DOHH2 (cell line): ENCODE data around the gene DBNDD1.

ENCODE experiments used
- H3F3A ChIP-seq: fragments of 200-600 bp; sonication (generic), shearing (Covaris generic); 2 replicates; pipeline ENCODE4 v1.6.0; 2016; ENCODE audit warnings: antibody characterized with exemption, mild to moderate bottlenecking; ENCODE audit not compliant: control insufficient read depth, insufficient read depth
- H3K27ac ChIP-seq: fragments of 200-600 bp; sonication (generic); 2 replicates; pipeline ENCODE4 v1.5.1; 2014; ENCODE audit warnings: low read depth, mild to moderate bottlenecking, low read length, moderate library complexity
- H3K27me3 ChIP-seq: fragments of 200-600 bp; sonication (generic); 2 replicates; pipeline ENCODE4 v1.6.1; 2014; ENCODE audit warnings: mild to moderate bottlenecking, low read length, mixed read lengths; ENCODE audit not compliant: control insufficient read depth
- H3K36me3 ChIP-seq: fragments of 200-600 bp; sonication (generic); 2 replicates; pipeline ENCODE4 v1.6.1; 2014; ENCODE audit warnings: mild to moderate bottlenecking, low read length, moderate library complexity, mixed read lengths; ENCODE audit not compliant: control insufficient read depth
- H3K4me1 ChIP-seq: fragments of 200-600 bp; sonication (generic); 2 replicates; pipeline ENCODE4 v1.6.1; 2014; ENCODE audit warnings: mild to moderate bottlenecking, low read length, mixed read lengths; ENCODE audit not compliant: control insufficient read depth
- H3K4me2 ChIP-seq: fragments of 200-600 bp; sonication (generic); 2 replicates; pipeline ENCODE4 v1.6.0; 2014; ENCODE audit warnings: mild to moderate bottlenecking, low read length, moderate library complexity
- H3K4me3 ChIP-seq: fragments of 200-600 bp; sonication (generic); 2 replicates; pipeline ENCODE4 v1.5.1; 2014; ENCODE audit warnings: mild to moderate bottlenecking, low read length, mixed read lengths
- H3K79me2 ChIP-seq: fragments of 200-600 bp; sonication (generic); 2 replicates; pipeline ENCODE4 v1.6.1; 2014; ENCODE audit warnings: mild to moderate bottlenecking, low read length, mixed read lengths; ENCODE audit not compliant: control insufficient read depth
- H3K9me2 ChIP-seq: fragments of 200-600 bp; sonication (generic); replicated peaks from 2 replicates; pipeline ENCODE4 v1.6.1; 2014; ENCODE audit warnings: mild to moderate bottlenecking, low read length, mixed read lengths; ENCODE audit not compliant: control insufficient read depth
- H3K9me3 ChIP-seq: fragments of 200-600 bp; sonication (generic); 2 replicates; pipeline ENCODE4 v1.6.1; 2014; ENCODE audit warnings: antibody characterized with exemption, low read length, mixed read lengths; ENCODE audit not compliant: control insufficient read depth, insufficient read depth
- H4K20me1 ChIP-seq: fragments of 200-600 bp; sonication (generic); 2 replicates; pipeline ENCODE4 v1.6.0; 2014; ENCODE audit warnings: low read depth, mild to moderate bottlenecking, antibody characterized with exemption, low read length, moderate library complexity; ENCODE audit not compliant: control insufficient read depth, insufficient read depth
- EZH2phosphoT487 ChIP-seq: fragments of 200-600 bp; sonication (generic); IDR thresholded peaks from 2 replicates; pipeline ENCODE4 v1.6.1; 2017; ENCODE audit warnings: borderline replicate concordance, mild to moderate bottlenecking, antibody characterized with exemption, low read length, moderate library complexity, mixed read lengths
- TF ChIP-seq, protein P1 (sequence below): fragments of 200-600 bp; sonication (generic); IDR thresholded peaks from one replicate; pipeline ENCODE4 v1.5.1; 2014; ENCODE audit warnings: antibody characterized with exemption, mild to moderate bottlenecking, low read depth, low read length; ENCODE audit not compliant: poor library complexity, severe bottlenecking

Gene DBNDD1

DNA sequence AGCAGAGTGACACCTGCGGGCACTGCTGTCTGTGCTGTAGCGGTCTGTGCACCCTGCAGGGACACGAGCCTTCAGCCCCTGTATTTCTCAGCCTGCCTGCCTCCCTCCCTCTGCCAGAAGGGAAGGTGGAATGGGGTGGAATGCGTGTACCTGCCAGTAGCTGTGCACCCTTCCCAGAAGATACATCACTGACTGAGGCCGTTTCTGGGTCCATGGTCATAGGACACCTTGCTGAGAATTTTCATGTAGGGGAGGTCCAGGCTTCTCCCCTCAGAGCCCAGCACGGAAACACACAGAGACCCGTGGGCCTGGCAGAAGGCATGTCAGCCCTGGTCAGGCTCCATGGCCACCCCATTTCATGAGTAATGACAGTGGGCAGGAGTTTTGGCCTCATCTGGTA lies 16.5 kb downstream of the DBNDD1 start:
- Histone ChIP-seq H3K4me3 (no peak overlapping the region), H4K20me1 (peaks cover 19% of the 10 kb centered on the region), H3K4me1 (peaks cover 19% of the 10 kb centered on the region), H3K9me3 (no peaks in the 10 kb centered on the region), H3K9me2 (no peaks in the 10 kb centered on the region), H3F3A (peaks cover 10% of the 10 kb centered on the region), H3K27me3 (peaks cover 12% of the 10 kb centered on the region), H3K79me2 (no peaks in the 10 kb centered on the region), H3K4me2 (no peak overlapping the region), H3K36me3 (peaks cover 13% of the 10 kb centered on the region; the same call in 1 of the 2 replicates), H3K27ac (no peak overlapping the region)
- TF ChIP-seq, protein P1, sequence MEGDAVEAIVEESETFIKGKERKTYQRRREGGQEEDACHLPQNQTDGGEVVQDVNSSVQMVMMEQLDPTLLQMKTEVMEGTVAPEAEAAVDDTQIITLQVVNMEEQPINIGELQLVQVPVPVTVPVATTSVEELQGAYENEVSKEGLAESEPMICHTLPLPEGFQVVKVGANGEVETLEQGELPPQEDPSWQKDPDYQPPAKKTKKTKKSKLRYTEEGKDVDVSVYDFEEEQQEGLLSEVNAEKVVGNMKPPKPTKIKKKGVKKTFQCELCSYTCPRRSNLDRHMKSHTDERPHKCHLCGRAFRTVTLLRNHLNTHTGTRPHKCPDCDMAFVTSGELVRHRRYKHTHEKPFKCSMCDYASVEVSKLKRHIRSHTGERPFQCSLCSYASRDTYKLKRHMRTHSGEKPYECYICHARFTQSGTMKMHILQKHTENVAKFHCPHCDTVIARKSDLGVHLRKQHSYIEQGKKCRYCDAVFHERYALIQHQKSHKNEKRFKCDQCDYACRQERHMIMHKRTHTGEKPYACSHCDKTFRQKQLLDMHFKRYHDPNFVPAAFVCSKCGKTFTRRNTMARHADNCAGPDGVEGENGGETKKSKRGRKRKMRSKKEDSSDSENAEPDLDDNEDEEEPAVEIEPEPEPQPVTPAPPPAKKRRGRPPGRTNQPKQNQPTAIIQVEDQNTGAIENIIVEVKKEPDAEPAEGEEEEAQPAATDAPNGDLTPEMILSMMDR: no peak
- TF ChIP-seq EZH2phosphoT487: no peak

DNA sequence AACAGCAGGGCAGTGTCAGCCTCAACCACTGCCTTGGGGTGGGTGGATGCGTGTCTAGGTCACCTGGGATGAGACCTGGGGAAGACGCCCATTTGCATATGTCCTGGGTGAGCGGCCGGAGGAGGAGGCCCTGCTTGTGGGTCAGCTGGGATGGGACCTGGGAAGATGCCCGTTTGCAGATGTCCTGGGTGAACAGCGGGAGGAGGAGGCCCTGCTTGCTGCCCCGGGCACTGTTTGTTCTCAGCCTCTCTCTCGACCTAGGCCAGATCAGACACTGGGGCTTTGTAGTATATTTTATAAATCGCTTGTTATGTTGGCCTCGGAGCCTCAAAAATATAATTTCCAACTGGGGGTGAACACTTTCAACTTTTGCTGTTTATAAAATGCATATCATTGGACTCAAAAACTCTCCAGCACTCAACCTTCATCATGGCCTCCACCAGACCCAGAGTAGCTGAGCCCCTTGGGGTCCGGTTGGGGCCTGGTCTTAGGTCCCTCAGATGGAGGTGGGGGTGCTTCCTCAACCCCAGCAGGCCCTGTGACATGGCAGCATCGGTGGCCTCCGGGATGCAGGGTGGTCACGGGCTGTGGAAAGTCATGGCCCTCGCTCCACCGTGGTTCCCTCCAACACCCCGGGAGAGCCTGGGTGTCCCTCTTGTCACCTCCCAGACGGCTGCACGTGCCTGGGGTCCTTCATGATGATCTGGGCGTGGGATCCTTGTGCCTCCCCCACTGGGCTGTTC lies 17.3 kb downstream of the DBNDD1 start:
- Histone ChIP-seq H3K9me3 (no peaks in the 10 kb centered on the region), H3K4me3 (no peak overlapping the region), H3K27me3 (peaks cover 12% of the 10 kb centered on the region), H4K20me1 (peaks cover 17% of the 10 kb centered on the region), H3K9me2 (no peaks in the 10 kb centered on the region), H3K79me2 (no peaks in the 10 kb centered on the region), H3F3A (peaks cover 6% of the 10 kb centered on the region; the same call in 1 of the 2 replicates), H3K4me1 (peaks cover 11% of the 10 kb centered on the region), H3K4me2 (no peak overlapping the region), H3K36me3 (peaks cover 19% of the 10 kb centered on the region; the same call in 1 of the 2 replicates), H3K27ac (no peak overlapping the region)
- TF ChIP-seq, protein P1: no peak
- no peak for TF ChIP-seq EZH2phosphoT487

DNA sequence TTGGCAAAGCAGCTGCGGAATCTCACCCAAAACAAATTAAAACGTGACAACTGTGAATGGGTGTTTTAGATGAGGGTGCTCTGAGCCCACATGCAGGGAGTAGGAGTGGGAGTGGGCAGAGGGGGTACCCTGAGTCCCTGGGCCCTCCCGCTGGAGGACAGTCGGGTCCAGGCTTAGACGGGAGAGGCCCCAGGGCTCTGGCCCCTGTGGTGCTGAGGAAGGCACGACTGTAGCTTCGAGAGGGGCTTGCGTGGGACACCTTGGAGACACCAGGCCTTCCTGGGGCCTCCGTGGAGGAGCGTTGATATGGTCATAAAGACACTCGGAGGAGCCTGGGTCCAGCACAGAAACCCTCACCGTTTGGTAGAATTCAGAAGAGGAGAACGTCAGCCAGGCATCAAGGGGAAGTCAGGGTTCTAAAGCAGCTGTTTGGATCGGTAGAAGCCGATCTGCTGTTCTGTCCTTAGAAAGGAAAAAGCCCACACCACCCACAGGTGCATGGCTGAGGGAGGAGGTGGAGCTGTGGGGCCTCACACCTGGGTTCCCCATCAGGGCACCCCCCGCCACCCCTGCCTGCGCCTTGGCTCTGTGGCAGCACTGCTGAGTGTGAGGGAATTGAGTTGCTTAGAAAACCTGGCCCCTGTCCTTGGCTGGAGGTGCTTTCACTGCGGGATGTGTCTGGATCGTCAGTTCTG lies 18.4 kb downstream of the DBNDD1 start:
- TF ChIP-seq EZH2phosphoT487: no peak
- TF ChIP-seq, protein P1: no peak
- no peaks in the 10 kb centered on the region for H3K9me3 ChIP-seq
- no peaks in the 10 kb centered on the region for H3K9me2 ChIP-seq
- no peaks in the 10 kb centered on the region for H3K79me2 ChIP-seq
- H3K36me3 ChIP-seq: peaks cover 29% of the 10 kb centered on the region
- H3K4me2 ChIP-seq: no peak overlapping the region
- H3K4me3 ChIP-seq: no peak overlapping the region
- H4K20me1 ChIP-seq: peaks cover 17% of the 10 kb centered on the region
- H3K4me1 ChIP-seq: peaks cover 7% of the 10 kb centered on the region; the same call in 1 of the 2 replicates
- H3K27me3 ChIP-seq: peaks cover 12% of the 10 kb centered on the region
- peaks cover 6% of the 10 kb centered on the region; the same call in 1 of the 2 replicates for H3F3A ChIP-seq
- no peak overlapping the region for H3K27ac ChIP-seq
